GM20000 (cell line): ENCODE results near the gene CLINT1.

Experiments used
- DNase-seq: peaks from one replicate; pipeline ENCODE4 v3.0.0; 2012; ENCODE audit warnings: low spot score
- CTCF ChIP-seq: IDR thresholded peaks from 2 replicates; pipeline ENCODE4 v1.5.1; 2012; ENCODE audit warnings: mild to moderate bottlenecking, control low read depth; ENCODE audit errors: extremely low read depth, missing control alignments

The CLINT1 gene

GRCh38 chr5:157756122-157756521 lies 102.8 kb downstream of the CLINT1 start:
- no peak for DNase-seq
- no peak for TF ChIP-seq CTCF

GRCh38 chr5:157750320-157750719 lies 108.6 kb downstream of the CLINT1 start:
- TF ChIP-seq CTCF = no peak
- no peak for DNase-seq

- TF ChIP-seq CTCF = no peak
- DNase-seq = no peak
Measured at GRCh38 chr5:157749462-157749799, 109.5 kb downstream of the CLINT1 start.

GRCh38 chr5:157748760-157749461 lies 110.0 kb downstream of the CLINT1 start:
- DNase-seq = no peak
- TF ChIP-seq CTCF = no peak

GRCh38 chr5:157747766-157748700 lies 110.9 kb downstream of the CLINT1 start:
- no peak for TF ChIP-seq CTCF

GRCh38 chr5:157747173-157747740 lies 111.7 kb downstream of the CLINT1 start:
- TF ChIP-seq CTCF = no peak
- no peak for DNase-seq

More at GRCh38 chr5:157747766-157748700, 110.9 kb downstream of the CLINT1 start:
- DNase-seq = no peak

- TF ChIP-seq CTCF = no peak
- DNase-seq = no peak
Measured at GRCh38 chr5:157745041-157745456, 113.9 kb downstream of the CLINT1 start.
